Measurements from ENCODE around the gene DDA1. TPM values are rescaled to one million over a fixed set of nuclear protein-coding genes. Genes with fewer than 3 reads are reported as not detected.

DDA1 gene
- total and polyA plus RNA-seq, 9 of the 15 experiments (the other 6 are each of a cell fraction or from before 2014, with no cell fraction given) = 1.4 to 83.8 (median 33.8) TPM

- TF ChIP-seq, protein P1, sequence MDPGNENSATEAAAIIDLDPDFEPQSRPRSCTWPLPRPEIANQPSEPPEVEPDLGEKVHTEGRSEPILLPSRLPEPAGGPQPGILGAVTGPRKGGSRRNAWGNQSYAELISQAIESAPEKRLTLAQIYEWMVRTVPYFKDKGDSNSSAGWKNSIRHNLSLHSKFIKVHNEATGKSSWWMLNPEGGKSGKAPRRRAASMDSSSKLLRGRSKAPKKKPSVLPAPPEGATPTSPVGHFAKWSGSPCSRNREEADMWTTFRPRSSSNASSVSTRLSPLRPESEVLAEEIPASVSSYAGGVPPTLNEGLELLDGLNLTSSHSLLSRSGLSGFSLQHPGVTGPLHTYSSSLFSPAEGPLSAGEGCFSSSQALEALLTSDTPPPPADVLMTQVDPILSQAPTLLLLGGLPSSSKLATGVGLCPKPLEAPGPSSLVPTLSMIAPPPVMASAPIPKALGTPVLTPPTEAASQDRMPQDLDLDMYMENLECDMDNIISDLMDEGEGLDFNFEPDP (CRISPR knock-in tag; IDR thresholded peaks at IDR 0.05) = no peak
- TF ChIP-seq, protein P2, sequence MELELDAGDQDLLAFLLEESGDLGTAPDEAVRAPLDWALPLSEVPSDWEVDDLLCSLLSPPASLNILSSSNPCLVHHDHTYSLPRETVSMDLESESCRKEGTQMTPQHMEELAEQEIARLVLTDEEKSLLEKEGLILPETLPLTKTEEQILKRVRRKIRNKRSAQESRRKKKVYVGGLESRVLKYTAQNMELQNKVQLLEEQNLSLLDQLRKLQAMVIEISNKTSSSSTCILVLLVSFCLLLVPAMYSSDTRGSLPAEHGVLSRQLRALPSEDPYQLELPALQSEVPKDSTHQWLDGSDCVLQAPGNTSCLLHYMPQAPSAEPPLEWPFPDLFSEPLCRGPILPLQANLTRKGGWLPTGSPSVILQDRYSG (tag; conservative IDR thresholded peaks at IDR 0.05; ENCODE audit: low read depth) = no peak
- TF ChIP-seq CREBBP (IDR thresholded peaks at IDR 0.05; ENCODE audit: low read depth, low read length) = no peak
- TF ChIP-seq FOXA3 (CRISPR knock-in tag; conservative IDR thresholded peaks at IDR 0.05 in 1 of 2, IDR thresholded peaks at IDR 0.05 in 1 of 2) = peak in 1 of 2 experiments; percentile 37; a peak in 1 of 4 replicates
- no peak for TF ChIP-seq CSDE1 (IDR thresholded peaks at IDR 0.05)
- TF ChIP-seq DACH1 (IDR thresholded peaks at IDR 0.05; ENCODE audit: partially characterized antibody) = no peak
- TF ChIP-seq CBFA2T2 (conservative IDR thresholded peaks at IDR 0.05) = no peak
- TF ChIP-seq KLF6 (CRISPR knock-in tag; IDR thresholded peaks at IDR 0.05; ENCODE audit: borderline replicate concordance) = 0 out of 2 replicates have a peak, but pooled peaks have one; percentile 11
- TF ChIP-seq ZNF778 (CRISPR knock-in tag; IDR thresholded peaks at IDR 0.05) = no peak
- peak; percentile 93 for TF ChIP-seq ZBTB40 (IDR thresholded peaks at IDR 0.05)
- no peak for TF ChIP-seq ZBTB40 (CRISPR knock-in tag; IDR thresholded peaks at IDR 0.05)
- no peak for TF ChIP-seq SMARCE1 (IDR thresholded peaks at IDR 0.05)
- TF ChIP-seq ADNP (tag; IDR thresholded peaks at IDR 0.05) = peak; percentile 95; the same call in 1 of the 2 replicates
- no peak for TF ChIP-seq COPS2 (conservative IDR thresholded peaks at IDR 0.05)
- no peak for TF ChIP-seq ZC3H11A (IDR thresholded peaks at IDR 0.05; ENCODE audit: low read depth, low read length)
- TF ChIP-seq ELF1 (tag; IDR thresholded peaks at IDR 0.05) = peak; percentile 93
- no peak for TF ChIP-seq GTF2E2 (tag; IDR thresholded peaks at IDR 0.05)
These were observed at the start of gene DDA1 (continued) for GRCh38 chr19:17309198-17309964.

All from K562 (cell line).